Panc1 (cell line): ENCODE results near the gene LDLRAD4. TPM values are rescaled to one million over a fixed set of nuclear protein-coding genes. Genes with fewer than 3 reads are reported as not detected.

Experiments used
- ATAC-seq: fragments of 200-7000 bp; cut with Tn5 transposase; 2 replicates; pipeline ENCODE4 v1.9.1; 2020; ENCODE audit warnings: mild to moderate bottlenecking, moderate library complexity
- BruUV-seq: library from RNA; stranded (reverse); fragments of 400-500 nt; replicated peaks from 2 replicates; lab custom pipeline; 2021; lab: Mats Ljungman, UMichigan
- CTCF ChIA-PET: fragments of 300-600 bp; sonication (Branson Sonifier 250); formaldehyde crosslinking; loops from one replicate; lab custom pipeline; 2022; ENCODE audit warnings: antibody characterized with exemption; lab: Charles Lee
- POLR2A ChIA-PET: fragments of 300-600 bp; sonication (Branson Sonifier 250); formaldehyde crosslinking; loops from one replicate; lab custom pipeline; 2022; ENCODE audit warnings: antibody characterized with exemption; lab: Charles Lee
- DNase-seq: peaks from one replicate; pipeline ENCODE4 v3.0.0-alpha.2; 2010; ENCODE audit warnings: low read depth, low spot score
- H3K27ac ChIP-seq: 2 replicates; pipeline ENCODE4 v1.5.1; 2011; ENCODE audit warnings: mild to moderate bottlenecking, low read length, inconsistent platforms
- H3K27me3 ChIP-seq: fragments of 200-500 bp; sonication (Bioruptor generic); 2 replicates; pipeline ENCODE4 v1.6.0; 2014; ENCODE audit warnings: low read length, inconsistent platforms; ENCODE audit not compliant: control insufficient read depth, insufficient read depth
- H3K36me3 ChIP-seq: fragments of 200-500 bp; sonication (Bioruptor generic); 2 replicates; pipeline ENCODE4 v1.5.1; 2014; ENCODE audit warnings: inconsistent platforms, mild to moderate bottlenecking, low read length, moderate library complexity; ENCODE audit not compliant: control insufficient read depth, insufficient read depth
- H3K4me1 ChIP-seq: 2 replicates; pipeline ENCODE4 v1.5.1; 2011; ENCODE audit warnings: inconsistent platforms, mild to moderate bottlenecking, low read length, moderate library complexity; ENCODE audit not compliant: control insufficient read depth, insufficient read depth
- H3K4me3 ChIP-seq, 2 experiments: 2 replicates each; pipeline ENCODE4 v1.5.1; 2011 to 2012; ENCODE audit warnings: low read depth in 2 of 2, low read length in 2 of 2, mild to moderate bottlenecking in 2 of 2, inconsistent platforms in 1 of 2, moderate library complexity in 1 of 2
- H3K9me3 ChIP-seq: fragments of 200-500 bp; sonication (Bioruptor generic); 2 replicates; pipeline ENCODE4 v1.5.1; 2014; ENCODE audit warnings: low read depth, mild to moderate bottlenecking, inconsistent platforms, low read length, moderate library complexity; ENCODE audit not compliant: control insufficient read depth, insufficient read depth
- POLR2AphosphoS5 ChIP-seq: IDR thresholded peaks from 2 replicates; pipeline ENCODE4 v1.6.1; 2012; ENCODE audit warnings: mild to moderate bottlenecking, low read depth, low read length, moderate library complexity
- SIN3A ChIP-seq: IDR thresholded peaks from 2 replicates; pipeline ENCODE4 v1.6.1; 2012; ENCODE audit warnings: low read depth, mild to moderate bottlenecking, low read length, moderate library complexity, borderline replicate concordance; ENCODE audit not compliant: insufficient read depth
- TCF7L2 ChIP-seq: IDR thresholded peaks from 2 replicates; pipeline ENCODE4 v1.6.1; 2011; ENCODE audit warnings: mild to moderate bottlenecking, low read depth, low read length, inconsistent platforms
- in situ Hi-C: cut with HindIII; loops from 2 replicates; pipeline ENCODE4 v1.10.0; 2016; ENCODE audit warnings: low sequenced_read_pairs, low pct_unique_long_range_greater_than_20kb
- intact Hi-C: fragments of 100-400 bp; cut with micrococcal nuclease; formaldehyde crosslinking; loops from one replicate; pipeline ENCODE4 v1.10.0; 2022; ENCODE audit not compliant: unreplicated experiment
- total RNA-seq: library from RNA; stranded (reverse); gene quantifications from one replicate; pipeline ENCODE4 v1.2.1, GENCODE V29; 2021; ENCODE audit not compliant: unreplicated experiment
- TF ChIP-seq, protein P1 (sequence below): fragments of 450-650 bp; IDR thresholded peaks from 2 replicates; pipeline ENCODE4 v1.5.1; 2017; ENCODE audit warnings: mild to moderate bottlenecking
- TF ChIP-seq, protein P2 (sequence below), 2 experiments: IDR thresholded peaks; 2 replicates each; pipeline ENCODE4 v1.6.1; 2011 to 2012; ENCODE audit warnings: low read depth in 2 of 2, control low read depth in 1 of 2, low read length in 1 of 2, mild to moderate bottlenecking in 1 of 2, moderate library complexity in 1 of 2; ENCODE audit not compliant: insufficient read depth in 1 of 2

The LDLRAD4 gene
- total RNA-seq, 1 experiment from 2014 or later = 0.28 TPM

DNA sequence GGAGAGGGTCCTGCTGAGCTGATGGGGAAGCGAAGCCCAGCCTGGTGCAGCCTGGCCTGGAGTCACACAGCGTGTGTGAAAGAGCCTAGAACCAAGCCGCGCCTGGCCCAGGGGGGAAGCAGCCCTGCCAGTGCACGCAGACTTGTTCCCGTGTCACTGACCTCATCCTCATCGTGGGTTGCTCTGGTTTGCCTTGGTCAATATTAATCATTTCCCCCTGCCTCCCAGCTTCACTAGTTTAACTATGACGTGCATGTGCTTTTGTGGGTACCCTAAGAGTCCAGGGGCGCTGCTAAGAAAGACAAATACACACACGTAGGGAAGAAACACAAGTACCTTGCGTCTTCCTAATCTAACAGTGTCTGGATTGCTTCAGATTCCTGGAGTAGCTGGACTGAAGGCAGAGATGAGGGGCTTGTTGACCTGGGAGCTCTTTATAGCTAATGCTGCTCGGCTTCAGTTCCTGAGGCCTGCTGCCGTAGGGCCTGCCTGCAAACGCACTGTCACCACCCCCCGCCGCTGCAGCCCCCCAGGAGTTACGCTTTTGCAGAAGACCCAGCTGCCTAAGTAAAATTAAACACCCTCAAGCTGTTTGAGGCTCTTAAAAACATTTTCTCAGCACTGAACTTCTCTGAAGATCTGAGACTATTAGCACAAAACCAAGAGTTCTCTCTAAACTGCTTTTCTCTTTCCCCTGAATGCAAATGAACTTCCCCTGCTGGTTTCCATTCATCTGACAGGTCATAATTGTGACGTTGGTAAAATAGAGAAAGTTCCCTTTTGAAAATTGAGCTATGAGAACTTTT lies 348.6 kb downstream of the LDLRAD4 start:
- Histone ChIP-seq H3K4me3 (no peak overlapping the region), H3K27me3 (peaks cover 5% of the 10 kb centered on the region; the same call in 1 of the 2 replicates), H3K36me3 (no peaks in the 10 kb centered on the region), H3K27ac (no peak overlapping the region), H3K9me3 (no peaks in the 10 kb centered on the region), H3K4me1 (no peaks in the 10 kb centered on the region)
- in situ Hi-C loops = no loop called here
- no TSS peak for BruUV-seq
- ChIA-PET POLR2A (interaction anchor here (0.5 kb wide), 1 partner anchor 21 kb away, joined by 5 read pairs; no protein-coding TSS in a partner anchor), CTCF (interaction anchor here (0.6 to 0.8 kb wide), 3 partner anchors 8 to 217 kb away, joined by 3 to 11 read pairs (median 9); no protein-coding TSS in a partner anchor)
- TF ChIP-seq POLR2AphosphoS5 (no peak), TCF7L2 (no peak), SIN3A (no peak)
- TF ChIP-seq, protein P1, sequence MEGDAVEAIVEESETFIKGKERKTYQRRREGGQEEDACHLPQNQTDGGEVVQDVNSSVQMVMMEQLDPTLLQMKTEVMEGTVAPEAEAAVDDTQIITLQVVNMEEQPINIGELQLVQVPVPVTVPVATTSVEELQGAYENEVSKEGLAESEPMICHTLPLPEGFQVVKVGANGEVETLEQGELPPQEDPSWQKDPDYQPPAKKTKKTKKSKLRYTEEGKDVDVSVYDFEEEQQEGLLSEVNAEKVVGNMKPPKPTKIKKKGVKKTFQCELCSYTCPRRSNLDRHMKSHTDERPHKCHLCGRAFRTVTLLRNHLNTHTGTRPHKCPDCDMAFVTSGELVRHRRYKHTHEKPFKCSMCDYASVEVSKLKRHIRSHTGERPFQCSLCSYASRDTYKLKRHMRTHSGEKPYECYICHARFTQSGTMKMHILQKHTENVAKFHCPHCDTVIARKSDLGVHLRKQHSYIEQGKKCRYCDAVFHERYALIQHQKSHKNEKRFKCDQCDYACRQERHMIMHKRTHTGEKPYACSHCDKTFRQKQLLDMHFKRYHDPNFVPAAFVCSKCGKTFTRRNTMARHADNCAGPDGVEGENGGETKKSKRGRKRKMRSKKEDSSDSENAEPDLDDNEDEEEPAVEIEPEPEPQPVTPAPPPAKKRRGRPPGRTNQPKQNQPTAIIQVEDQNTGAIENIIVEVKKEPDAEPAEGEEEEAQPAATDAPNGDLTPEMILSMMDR = no peak
- TF ChIP-seq, protein P2, sequence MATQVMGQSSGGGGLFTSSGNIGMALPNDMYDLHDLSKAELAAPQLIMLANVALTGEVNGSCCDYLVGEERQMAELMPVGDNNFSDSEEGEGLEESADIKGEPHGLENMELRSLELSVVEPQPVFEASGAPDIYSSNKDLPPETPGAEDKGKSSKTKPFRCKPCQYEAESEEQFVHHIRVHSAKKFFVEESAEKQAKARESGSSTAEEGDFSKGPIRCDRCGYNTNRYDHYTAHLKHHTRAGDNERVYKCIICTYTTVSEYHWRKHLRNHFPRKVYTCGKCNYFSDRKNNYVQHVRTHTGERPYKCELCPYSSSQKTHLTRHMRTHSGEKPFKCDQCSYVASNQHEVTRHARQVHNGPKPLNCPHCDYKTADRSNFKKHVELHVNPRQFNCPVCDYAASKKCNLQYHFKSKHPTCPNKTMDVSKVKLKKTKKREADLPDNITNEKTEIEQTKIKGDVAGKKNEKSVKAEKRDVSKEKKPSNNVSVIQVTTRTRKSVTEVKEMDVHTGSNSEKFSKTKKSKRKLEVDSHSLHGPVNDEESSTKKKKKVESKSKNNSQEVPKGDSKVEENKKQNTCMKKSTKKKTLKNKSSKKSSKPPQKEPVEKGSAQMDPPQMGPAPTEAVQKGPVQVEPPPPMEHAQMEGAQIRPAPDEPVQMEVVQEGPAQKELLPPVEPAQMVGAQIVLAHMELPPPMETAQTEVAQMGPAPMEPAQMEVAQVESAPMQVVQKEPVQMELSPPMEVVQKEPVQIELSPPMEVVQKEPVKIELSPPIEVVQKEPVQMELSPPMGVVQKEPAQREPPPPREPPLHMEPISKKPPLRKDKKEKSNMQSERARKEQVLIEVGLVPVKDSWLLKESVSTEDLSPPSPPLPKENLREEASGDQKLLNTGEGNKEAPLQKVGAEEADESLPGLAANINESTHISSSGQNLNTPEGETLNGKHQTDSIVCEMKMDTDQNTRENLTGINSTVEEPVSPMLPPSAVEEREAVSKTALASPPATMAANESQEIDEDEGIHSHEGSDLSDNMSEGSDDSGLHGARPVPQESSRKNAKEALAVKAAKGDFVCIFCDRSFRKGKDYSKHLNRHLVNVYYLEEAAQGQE (IDR thresholded peaks at IDR 0.05; ENCODE audit: insufficient read depth in 1 of 2, low read depth in 2 of 2, low read length in 1 of 2) = no peak
- intact Hi-C loops = no loop called here
- DNase-seq (no peak), ATAC-seq (no peak)

DNA sequence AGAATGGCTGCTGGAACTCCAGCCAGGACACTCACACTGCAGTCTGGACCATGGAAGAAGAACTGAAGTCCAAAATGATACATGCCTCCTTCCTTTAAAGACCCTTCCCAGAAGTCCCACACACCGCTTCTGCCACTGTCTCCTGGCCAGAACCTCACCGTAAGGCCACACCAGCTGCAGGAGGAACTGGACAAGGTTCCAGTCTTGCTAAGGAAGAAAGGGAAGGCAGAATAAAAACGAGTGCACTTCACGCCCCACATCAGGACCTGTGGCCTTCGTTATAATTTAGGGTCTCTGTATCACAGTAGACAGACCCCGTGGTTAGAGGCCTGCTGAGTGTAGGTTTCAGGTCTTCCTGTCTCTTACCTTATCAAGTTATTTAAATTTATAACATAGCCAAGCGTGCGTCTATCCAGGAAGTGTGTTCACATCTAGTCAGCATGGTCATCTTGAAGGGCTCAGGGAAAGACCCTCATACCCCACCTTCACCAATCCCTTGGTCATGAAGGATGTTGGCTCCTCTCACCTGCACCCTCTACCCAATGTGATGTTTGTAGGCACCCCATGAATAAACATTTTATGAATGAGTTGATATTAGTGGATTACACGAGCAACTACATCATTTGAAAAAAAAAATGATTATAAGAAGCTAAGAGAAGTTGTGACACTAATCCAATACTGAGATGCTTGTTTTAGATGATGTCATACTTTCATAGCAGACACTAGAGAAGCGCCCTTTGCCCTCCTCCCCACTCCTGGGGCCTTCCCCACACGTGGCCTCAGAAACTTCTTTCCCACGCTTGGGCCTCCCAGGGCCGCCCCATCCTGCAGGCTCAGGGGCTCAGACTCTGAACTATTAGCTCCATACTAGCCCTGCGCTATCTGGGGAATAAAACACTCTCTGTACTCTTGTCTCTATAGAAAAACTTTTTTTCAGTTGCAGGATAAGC lies 350.2 kb downstream of the LDLRAD4 start:
- no peaks in the 10 kb centered on the region for H3K4me1 ChIP-seq
- peaks cover under 1% of the 10 kb centered on the region; the same call in 1 of the 2 replicates for H3K27me3 ChIP-seq
- ChIA-PET POLR2A (no interaction called here), CTCF (interaction anchor here (0.7 kb wide), 1 partner anchor 245 kb away, joined by 4 read pairs; no protein-coding TSS in a partner anchor)
- no TSS peak for BruUV-seq
- intact Hi-C loops (no loop called here), in situ Hi-C loops (no loop called here)
- no peak overlapping the region for H3K27ac ChIP-seq
- no peaks in the 10 kb centered on the region for H3K9me3 ChIP-seq
- TF ChIP-seq TCF7L2 = no peak
- TF ChIP-seq POLR2AphosphoS5 = no peak
- no peak for TF ChIP-seq SIN3A
- TF ChIP-seq, protein P2 (IDR thresholded peaks at IDR 0.05; ENCODE audit: insufficient read depth in 1 of 2, low read depth in 2 of 2, low read length in 1 of 2) = no peak
- TF ChIP-seq, protein P1 = no peak
- ATAC-seq = no peak
- H3K36me3 ChIP-seq = no peaks in the 10 kb centered on the region
- DNase-seq = no peak
- H3K4me3 ChIP-seq = no peak overlapping the region
